GM21367 (cell line): ENCODE results near the gene ABHD10.

Experiments
- ATAC-seq: cut with Tn5 transposase; IDR thresholded peaks from one replicate; pipeline ENCODE4 v1.9.1; 2021; ENCODE audit not compliant: unreplicated experiment

Gene ABHD10

DNA sequence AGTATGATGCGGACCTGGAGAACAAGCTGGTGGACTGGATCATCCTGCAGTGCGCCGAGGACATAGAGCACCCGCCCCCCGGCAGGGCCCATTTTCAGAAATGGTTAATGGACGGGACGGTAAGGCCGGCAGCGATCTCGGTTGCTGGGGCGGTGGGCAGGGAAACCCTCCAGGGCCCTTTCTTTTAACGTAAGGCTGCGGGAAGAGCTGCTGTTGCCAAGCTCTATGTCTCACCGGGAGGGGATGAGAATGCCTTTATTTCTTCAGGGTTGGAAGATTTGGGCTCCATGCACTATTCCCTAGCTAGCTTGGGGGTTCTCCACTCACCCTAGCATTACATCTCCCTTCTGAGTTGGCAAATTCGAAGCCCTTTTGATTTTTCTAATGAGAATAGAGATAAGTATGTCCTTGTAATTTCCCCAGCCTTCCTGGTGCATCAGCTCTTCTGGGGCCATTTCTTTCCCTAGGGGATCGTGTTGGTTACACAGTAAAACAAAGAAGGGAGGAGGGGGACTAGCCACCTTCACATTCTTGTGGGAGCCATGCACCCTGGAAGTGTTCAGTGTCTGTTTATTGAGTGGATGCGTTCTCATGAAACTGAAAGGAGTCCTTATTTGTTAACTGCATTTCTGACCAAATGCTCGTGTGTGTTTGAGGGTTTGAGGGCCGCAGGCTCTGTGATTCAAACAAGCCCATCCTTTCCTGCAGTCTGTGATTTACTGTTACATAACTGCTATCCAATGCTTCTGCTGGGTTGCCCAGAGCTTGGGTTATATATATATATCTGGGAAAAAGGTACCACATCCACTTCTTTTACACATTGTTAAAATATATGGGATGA is 20.9 kb downstream of the ABHD10 start:
- no peak for ATAC-seq

- no peak for ATAC-seq
Observed at GRCh38 chr3:112000367-112000771, 21.5 kb downstream of the ABHD10 start.

GRCh38 chr3:112000966-112001365 is 22.1 kb downstream of the ABHD10 start:
- ATAC-seq: no peak

- ATAC-seq: no peak
Observed at GRCh38 chr3:112001526-112001925, 22.7 kb downstream of the ABHD10 start.

DNA sequence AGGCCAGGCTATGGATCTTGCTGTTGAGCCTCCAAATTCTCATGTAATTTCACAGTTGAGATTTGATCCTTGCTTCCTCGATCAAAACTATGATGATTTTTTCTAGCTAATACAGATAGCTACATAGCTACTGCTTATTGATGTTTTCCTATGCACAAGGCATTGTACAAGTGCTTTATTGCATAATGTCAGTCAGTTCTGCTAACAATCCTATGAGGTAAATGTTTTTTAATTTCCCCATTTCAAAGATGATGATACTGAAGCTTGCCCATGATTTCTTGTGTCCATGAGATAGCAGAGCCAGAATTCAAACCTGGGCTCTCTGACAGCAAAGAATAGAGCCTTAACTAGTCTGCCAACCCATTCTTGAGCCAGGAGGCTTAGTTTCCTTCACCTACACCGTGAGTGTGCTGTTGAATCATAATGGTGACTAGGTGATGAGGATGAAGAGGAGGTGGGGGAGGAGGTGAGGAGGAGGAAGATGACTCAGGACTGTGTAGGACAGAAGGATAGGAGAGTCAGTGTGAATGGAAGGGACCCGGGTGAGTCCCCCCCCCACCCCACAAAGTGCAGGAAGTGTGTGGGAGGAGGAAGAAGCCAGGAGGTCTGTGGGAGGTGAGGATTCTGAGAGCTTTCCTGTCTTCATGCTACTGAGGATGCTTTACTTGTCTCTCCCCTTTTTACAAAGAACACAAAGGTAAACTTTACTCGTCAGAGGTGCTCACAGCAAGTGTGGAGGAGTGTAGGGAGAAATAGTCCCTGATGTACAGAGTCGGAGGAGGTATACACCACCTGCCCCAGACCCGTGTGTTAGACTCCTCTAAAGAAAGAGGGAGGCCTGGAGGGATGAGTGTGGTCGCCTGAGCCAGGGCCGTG is 23.5 kb downstream of the ABHD10 start:
- ATAC-seq: no peak

DNA sequence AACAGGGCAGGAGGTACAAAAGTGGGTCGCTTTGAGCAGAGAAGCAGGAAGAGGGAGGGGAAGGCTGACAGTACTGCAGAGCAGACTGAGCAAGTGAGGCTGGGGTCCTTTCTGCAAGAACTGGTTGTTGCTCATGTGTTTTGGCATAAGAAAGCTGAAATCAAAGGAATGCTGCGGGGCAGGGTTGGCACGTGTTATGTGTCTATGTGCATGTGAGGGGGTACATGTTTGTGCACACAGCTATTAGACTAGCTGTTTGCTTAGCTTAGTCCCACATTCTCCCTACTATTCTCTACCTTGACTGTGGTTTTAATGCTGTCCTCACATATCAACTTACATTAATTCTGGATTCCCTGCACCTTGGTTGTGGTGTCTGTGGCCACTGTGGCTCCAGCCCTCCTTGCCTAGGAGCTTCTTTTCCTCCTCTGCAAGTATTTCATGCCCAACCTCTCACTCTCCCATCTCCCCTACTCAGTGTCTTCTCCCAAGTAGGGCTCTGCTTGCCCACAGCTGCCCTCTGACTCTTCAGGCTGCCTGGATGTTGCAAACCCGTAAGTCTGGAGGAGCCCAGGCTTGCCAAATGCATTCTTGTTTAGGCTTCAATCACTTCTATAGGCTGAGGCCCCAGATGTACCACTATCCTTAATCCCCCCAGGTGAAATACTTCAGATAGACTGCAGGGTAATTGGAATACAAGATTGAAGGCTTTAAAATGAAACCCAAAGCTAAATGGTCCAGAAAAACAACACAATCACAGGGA is 24.7 kb downstream of the ABHD10 start:
- no peak for ATAC-seq

GRCh38 chr3:112004187-112004586 is 25.4 kb downstream of the ABHD10 start:
- no peak for ATAC-seq

GRCh38 chr3:112004669-112005068 is 25.8 kb downstream of the ABHD10 start:
- ATAC-seq: no peak

GRCh38 chr3:112005091-112005672 is 26.4 kb downstream of the ABHD10 start:
- no peak for ATAC-seq

DNA sequence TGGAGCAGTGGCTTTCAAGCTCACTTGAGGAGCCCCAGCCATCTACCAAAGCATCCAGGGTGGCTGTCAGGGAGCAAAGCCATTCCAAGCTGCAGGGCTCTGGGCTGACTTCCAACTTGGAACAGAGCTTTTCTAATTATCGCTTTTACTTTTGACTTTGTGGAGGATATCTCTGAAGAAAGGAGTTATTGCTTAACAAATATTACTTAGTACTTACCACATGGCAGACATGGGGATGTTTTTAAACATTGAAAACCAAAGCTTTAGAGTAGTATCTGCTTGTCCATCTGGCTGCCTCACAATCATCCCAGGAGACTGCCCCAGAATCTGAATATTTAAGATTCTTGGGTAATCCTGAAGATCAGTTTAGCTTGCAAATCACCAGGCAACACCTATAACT is 28.8 kb downstream of the ABHD10 start:
- no peak for ATAC-seq

DNA sequence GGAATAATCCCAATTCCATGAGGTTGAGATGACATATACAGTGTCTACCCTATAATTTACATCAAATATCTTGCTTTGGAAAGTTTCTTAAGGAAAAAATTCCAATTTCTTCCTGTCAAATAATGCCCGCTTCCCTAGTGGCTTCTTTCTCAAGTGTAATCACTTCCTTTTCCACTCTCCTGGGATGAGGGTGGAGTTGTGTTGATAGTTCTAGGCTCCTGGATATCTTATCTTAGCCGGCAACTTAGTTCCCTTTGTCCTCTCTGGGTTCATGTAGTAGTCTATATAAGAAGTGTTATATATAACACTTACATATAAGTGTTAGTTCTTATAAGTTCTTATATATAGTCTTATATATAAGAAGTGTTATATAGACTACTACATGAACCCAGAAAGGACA is 30.8 kb downstream of the ABHD10 start:
- no peak for ATAC-seq

DNA sequence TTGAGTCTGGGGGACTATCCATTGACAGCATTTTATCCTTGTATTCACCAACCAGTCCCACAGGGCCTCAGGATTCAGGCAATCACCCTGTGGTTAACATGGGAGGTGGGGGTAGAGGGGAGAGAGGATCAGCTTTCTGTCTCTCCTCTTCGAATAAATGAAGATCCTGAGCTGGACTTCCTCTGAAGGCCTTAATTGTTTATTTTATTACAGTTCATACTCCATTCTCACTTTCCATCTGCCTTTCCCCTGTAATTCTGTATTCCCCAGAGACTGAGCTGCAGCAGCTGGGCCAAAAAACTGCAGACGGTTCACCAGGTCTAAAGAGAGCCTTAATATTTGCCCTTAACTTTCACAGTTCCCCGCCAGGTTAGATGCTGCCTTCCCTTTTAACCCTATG is 31.8 kb downstream of the ABHD10 start:
- no peak for ATAC-seq

- no peak for ATAC-seq
Observed at GRCh38 chr3:112011376-112011940, 32.6 kb downstream of the ABHD10 start.

- no peak for ATAC-seq
Observed at GRCh38 chr3:112012205-112012992, 33.6 kb downstream of the ABHD10 start.

DNA sequence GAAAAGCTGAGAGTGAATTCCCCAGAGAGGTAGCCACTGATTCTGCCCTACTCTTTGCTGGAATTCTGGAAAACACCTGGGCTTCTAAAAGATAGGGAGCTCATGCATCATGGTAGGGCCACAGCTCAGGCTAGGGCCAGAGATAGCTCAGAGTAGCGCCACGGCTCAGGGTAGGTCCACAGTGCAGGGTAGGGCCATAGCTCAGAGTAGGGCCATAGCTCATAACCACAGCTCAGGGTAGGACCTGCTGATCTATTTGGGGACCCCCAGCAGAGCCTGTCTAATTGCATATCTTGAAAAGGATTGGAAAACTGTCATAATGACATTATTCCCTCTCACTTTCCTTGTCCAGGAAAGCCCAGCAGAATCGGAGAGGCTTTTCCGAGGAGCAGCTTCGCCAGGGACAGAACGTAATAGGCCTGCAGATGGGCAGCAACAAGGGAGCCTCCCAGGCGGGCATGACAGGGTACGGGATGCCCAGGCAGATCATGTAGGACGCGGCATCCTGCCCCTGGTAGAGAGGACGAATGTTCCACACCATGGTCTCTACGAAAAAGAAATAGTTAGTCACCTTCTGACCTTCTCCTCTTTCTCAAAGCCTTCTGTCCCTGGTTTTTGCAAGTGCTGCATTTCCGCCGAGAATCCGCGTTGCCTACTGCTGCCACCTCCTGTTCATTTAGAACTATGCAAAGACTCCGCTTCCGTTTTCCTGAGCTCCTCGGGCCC is 34.4 kb downstream of the ABHD10 start:
- ATAC-seq: no peak

- no peak for ATAC-seq
Observed at GRCh38 chr3:112013784-112014143, 34.9 kb downstream of the ABHD10 start.

GRCh38 chr3:112017091-112017490 is 38.3 kb downstream of the ABHD10 start:
- ATAC-seq: no peak

GRCh38 chr3:112018712-112019111 is 39.9 kb downstream of the ABHD10 start:
- no peak for ATAC-seq

- no peak for ATAC-seq
Observed at GRCh38 chr3:112019716-112020115, 40.9 kb downstream of the ABHD10 start.
